ENCODE measurements around the gene RNF187. TPM values are rescaled to one million over a fixed set of nuclear protein-coding genes. Genes with fewer than 3 reads are reported as not detected.

RNF187 gene
- total and polyA plus RNA-seq, 10 of the 15 experiments (the other 5 are each of a cell fraction or from before 2014, with no cell fraction given) = 2.6 to 116 (median 29.5) TPM

- POLR2A ChIA-PET = no interaction called here
- no peak for FAIRE-seq
Measured at GRCh38 chr1:228511546-228512445, 24.6 kb downstream of the RNF187 start.

DNA sequence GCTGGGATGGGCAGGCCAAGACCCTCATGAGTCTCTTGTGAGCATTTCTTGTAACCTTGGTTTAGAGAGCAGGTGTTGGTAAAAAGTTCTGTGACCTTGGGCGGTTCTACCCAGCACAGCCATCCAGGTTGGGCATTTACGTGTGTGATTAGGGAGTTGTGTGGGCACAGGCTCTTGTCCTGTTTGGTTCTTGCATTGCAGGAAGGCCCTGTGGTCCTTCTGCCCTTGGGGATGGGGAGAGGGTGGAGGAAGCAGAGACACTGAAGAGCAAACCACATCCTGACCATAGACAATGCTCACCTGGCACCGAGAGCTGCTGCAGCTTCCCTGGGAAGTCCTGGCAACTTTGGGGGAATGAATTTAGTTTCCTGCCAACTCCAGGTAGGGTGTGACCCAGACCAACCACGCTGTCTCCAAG, 25.6 kb downstream of the RNF187 start:
- ChIA-PET RAD21 (ENCODE audit: unreplicated experiment) (interaction anchor here (1.3 kb wide), 1 partner anchor 381 kb away, joined by 4 read pairs; no protein-coding TSS in a partner anchor), CTCF (interaction anchor here (2.0 to 2.5 kb wide), 2 partner anchors 12 to 41 kb away, joined by 4 to 15 read pairs; no protein-coding TSS in a partner anchor), SMC1A (ENCODE audit: uncharacterized antibody, unreplicated experiment) (interaction anchor here (1.0 kb wide), 1 partner anchor 12 kb away, joined by 4 read pairs; no protein-coding TSS in a partner anchor), POLR2A (no interaction called here)
- H3K9me3 ChIP-seq (replicated peaks; ENCODE audit: control insufficient read depth, insufficient read depth, low read length) = no peaks in the 10 kb centered on the region; the same call in 2 of the 3 replicates
- H2AFZ ChIP-seq (ENCODE audit: control insufficient read depth, low read depth, low read length) = no peak overlapping the region
- DNase-seq (ENCODE audit: low read depth, low spot score) = no peak
- H3K4me1 ChIP-seq (ENCODE audit: control insufficient read depth, insufficient read depth, low read length) = no peaks in the 10 kb centered on the region
- H3K36me3 ChIP-seq (ENCODE audit: control insufficient read depth in 2 of 2, insufficient read depth in 2 of 2, low read length in 1 of 2) = no peaks in the 10 kb centered on the region
- no peaks in the 10 kb centered on the region for H3K79me2 ChIP-seq (ENCODE audit: control insufficient read depth, insufficient read depth, low read length)
- no TSS peak for BruUV-seq (replicated peaks)
- no peak overlapping the region for H3K27ac ChIP-seq (ENCODE audit: control insufficient read depth, insufficient read depth)
- in situ Hi-C loops (cut with MboI) = no loop called here
- intact Hi-C loops (cut with micrococcal nuclease; ENCODE audit: unreplicated experiment) = no loop called here
- no peaks in the 10 kb centered on the region for H4K20me1 ChIP-seq (ENCODE audit: control insufficient read depth, insufficient read depth)
- H3K9ac ChIP-seq (ENCODE audit: control insufficient read depth, insufficient read depth, low read length) = no peak overlapping the region
- no peak overlapping the region for H3K4me3 ChIP-seq
- H3K4me2 ChIP-seq (ENCODE audit: control insufficient read depth, insufficient read depth) = no peak overlapping the region
- WGBS (ENCODE audit: insufficient coverage, insufficient replicate concordance, low lambda C conversion rate, missing lambda C conversion rate) = 20% methylated on average over 4 of the region's 4 CpGs
- FAIRE-seq = no peak
- H3K27me3 ChIP-seq (replicated peaks in 1 of 2; ENCODE audit: control insufficient read depth in 2 of 2, insufficient read depth in 2 of 2, low read length in 1 of 2) = no peaks in the 10 kb centered on the region; a peak in 3 of 4 replicates
- ATAC-seq = no peak; the same call in 2 of the 3 replicates
- TF ChIP-seq E2F8 (IDR thresholded peaks at IDR 0.05; ENCODE audit: low read depth, partially characterized antibody) = no peak
- TF ChIP-seq MYB (IDR thresholded peaks at IDR 0.05; ENCODE audit: borderline replicate concordance, low read depth, low read length) = no peak
- TF ChIP-seq ASH2L (IDR thresholded peaks at IDR 0.05; ENCODE audit: borderline replicate concordance, low read depth) = no peak
- TF ChIP-seq, protein P1, sequence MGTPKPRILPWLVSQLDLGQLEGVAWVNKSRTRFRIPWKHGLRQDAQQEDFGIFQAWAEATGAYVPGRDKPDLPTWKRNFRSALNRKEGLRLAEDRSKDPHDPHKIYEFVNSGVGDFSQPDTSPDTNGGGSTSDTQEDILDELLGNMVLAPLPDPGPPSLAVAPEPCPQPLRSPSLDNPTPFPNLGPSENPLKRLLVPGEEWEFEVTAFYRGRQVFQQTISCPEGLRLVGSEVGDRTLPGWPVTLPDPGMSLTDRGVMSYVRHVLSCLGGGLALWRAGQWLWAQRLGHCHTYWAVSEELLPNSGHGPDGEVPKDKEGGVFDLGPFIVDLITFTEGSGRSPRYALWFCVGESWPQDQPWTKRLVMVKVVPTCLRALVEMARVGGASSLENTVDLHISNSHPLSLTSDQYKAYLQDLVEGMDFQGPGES (IDR thresholded peaks at IDR 0.05) = no peak
- TF ChIP-seq, protein P2, sequence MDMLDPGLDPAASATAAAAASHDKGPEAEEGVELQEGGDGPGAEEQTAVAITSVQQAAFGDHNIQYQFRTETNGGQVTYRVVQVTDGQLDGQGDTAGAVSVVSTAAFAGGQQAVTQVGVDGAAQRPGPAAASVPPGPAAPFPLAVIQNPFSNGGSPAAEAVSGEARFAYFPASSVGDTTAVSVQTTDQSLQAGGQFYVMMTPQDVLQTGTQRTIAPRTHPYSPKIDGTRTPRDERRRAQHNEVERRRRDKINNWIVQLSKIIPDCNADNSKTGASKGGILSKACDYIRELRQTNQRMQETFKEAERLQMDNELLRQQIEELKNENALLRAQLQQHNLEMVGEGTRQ (IDR thresholded peaks at IDR 0.05; ENCODE audit: borderline replicate concordance, low read depth, low read length) = no peak
- no peak for TF ChIP-seq SRF (IDR thresholded peaks at IDR 0.05; ENCODE audit: low read depth in 2 of 2, low read length in 2 of 2)

More at GRCh38 chr1:228511546-228512445, 24.6 kb downstream of the RNF187 start:
- ChIA-PET SMC1A (ENCODE audit: uncharacterized antibody, unreplicated experiment) (interaction anchor here (1.0 kb wide), 1 partner anchor 11 kb away, joined by 4 read pairs; no protein-coding TSS in a partner anchor), RAD21 (ENCODE audit: unreplicated experiment) (no interaction called here), CTCF (interaction anchor here (0.8 to 2.5 kb wide), 2 partner anchors 11 to 389 kb away, joined by 3 to 15 read pairs; no protein-coding TSS in a partner anchor)
- 55% methylated on average over 13 of the region's 13 CpGs for WGBS (ENCODE audit: insufficient coverage, insufficient replicate concordance, low lambda C conversion rate, missing lambda C conversion rate)
- Histone ChIP-seq H3K36me3 (ENCODE audit: control insufficient read depth in 2 of 2, insufficient read depth in 2 of 2, low read length in 1 of 2) (no peaks in the 10 kb centered on the region), H3K27me3 (replicated peaks in 1 of 2; ENCODE audit: control insufficient read depth in 2 of 2, insufficient read depth in 2 of 2, low read length in 1 of 2) (no peaks in the 10 kb centered on the region; a peak in 3 of 4 replicates), H3K27ac (ENCODE audit: control insufficient read depth, insufficient read depth) (no peak overlapping the region), H3K4me1 (ENCODE audit: control insufficient read depth, insufficient read depth, low read length) (no peaks in the 10 kb centered on the region), H3K9me3 (replicated peaks; ENCODE audit: control insufficient read depth, insufficient read depth, low read length) (no peaks in the 10 kb centered on the region; the same call in 2 of the 3 replicates), H3K79me2 (ENCODE audit: control insufficient read depth, insufficient read depth, low read length) (no peaks in the 10 kb centered on the region), H3K4me2 (ENCODE audit: control insufficient read depth, insufficient read depth) (no peak overlapping the region), H4K20me1 (ENCODE audit: control insufficient read depth, insufficient read depth) (no peaks in the 10 kb centered on the region), H2AFZ (ENCODE audit: control insufficient read depth, low read depth, low read length) (no peak overlapping the region), H3K9ac (ENCODE audit: control insufficient read depth, insufficient read depth, low read length) (no peak overlapping the region), H3K4me3 (no peak overlapping the region)
- in situ Hi-C loops (cut with MboI) (no loop called here), intact Hi-C loops (cut with micrococcal nuclease; ENCODE audit: unreplicated experiment) (no loop called here)
- DNase-seq (ENCODE audit: low read depth, low spot score) = no peak
- no peak for TF ChIP-seq ZNF622 (IDR thresholded peaks at IDR 0.05)
- no peak for TF ChIP-seq NFIC (IDR thresholded peaks at IDR 0.05; ENCODE audit: low read depth, low read length)
- no peak for ATAC-seq
- no TSS peak for BruUV-seq (replicated peaks)
